BE2C (cell line): ENCODE measurements around the gene SGPL1.
A peak's percentile ranks its signal among the peaks of the same experiment; 100 is the strongest.

Source experiments
- DNase-seq: peaks from one replicate; pipeline ENCODE4 v3.0.0-alpha.2; 2020
- H3K27me3 ChIP-seq: fragments of 250-450 bp; sonication (Bioruptor Pico); 2 replicates; pipeline ENCODE4 v1.5.1; 2020; ENCODE audit warnings: mild to moderate bottlenecking
- H3K36me3 ChIP-seq: fragments of 250-450 bp; sonication (Bioruptor Pico); 2 replicates; pipeline ENCODE4 v1.5.1; 2020; ENCODE audit warnings: mild to moderate bottlenecking
- H3K4me1 ChIP-seq: fragments of 250-450 bp; sonication (Bioruptor Pico); 2 replicates; pipeline ENCODE4 v1.5.1; 2020
- H3K4me3 ChIP-seq: 2 replicates; pipeline ENCODE4 v1.5.1; 2011; ENCODE audit warnings: low read depth, low read length
- H3K9me3 ChIP-seq: fragments of 250-450 bp; sonication (Bioruptor Pico); 2 replicates; pipeline ENCODE4 v1.5.1; 2020
- TF ChIP-seq, protein P1 (sequence below): IDR thresholded peaks from 2 replicates; pipeline ENCODE4 v1.5.1; 2012; ENCODE audit warnings: mild to moderate bottlenecking, low read depth, low read length

SGPL1 gene

DNA sequence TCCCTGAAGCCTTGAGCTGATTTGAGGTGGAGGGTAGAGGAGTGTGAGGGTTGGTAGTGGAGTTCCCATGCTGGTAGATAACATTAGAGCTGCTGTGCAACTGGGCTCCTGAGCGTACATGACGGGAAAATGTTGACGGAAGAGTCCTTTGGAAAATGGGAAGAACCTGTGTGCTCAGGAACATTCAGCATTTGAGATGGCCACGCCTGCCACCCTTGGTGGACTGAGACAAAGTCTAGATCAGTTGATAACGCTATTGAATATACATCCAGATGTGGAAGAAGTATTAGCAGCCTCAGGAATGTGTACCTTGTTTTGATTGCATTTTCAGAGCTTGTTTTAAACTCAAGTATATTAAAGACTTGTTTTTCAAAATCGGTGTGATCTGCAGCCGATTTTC is 56.5 kb downstream of the SGPL1 start:
- H3K9me3 ChIP-seq: no peaks in the 10 kb centered on the region
- no peak overlapping the region for H3K4me3 ChIP-seq
- TF ChIP-seq, protein P1, sequence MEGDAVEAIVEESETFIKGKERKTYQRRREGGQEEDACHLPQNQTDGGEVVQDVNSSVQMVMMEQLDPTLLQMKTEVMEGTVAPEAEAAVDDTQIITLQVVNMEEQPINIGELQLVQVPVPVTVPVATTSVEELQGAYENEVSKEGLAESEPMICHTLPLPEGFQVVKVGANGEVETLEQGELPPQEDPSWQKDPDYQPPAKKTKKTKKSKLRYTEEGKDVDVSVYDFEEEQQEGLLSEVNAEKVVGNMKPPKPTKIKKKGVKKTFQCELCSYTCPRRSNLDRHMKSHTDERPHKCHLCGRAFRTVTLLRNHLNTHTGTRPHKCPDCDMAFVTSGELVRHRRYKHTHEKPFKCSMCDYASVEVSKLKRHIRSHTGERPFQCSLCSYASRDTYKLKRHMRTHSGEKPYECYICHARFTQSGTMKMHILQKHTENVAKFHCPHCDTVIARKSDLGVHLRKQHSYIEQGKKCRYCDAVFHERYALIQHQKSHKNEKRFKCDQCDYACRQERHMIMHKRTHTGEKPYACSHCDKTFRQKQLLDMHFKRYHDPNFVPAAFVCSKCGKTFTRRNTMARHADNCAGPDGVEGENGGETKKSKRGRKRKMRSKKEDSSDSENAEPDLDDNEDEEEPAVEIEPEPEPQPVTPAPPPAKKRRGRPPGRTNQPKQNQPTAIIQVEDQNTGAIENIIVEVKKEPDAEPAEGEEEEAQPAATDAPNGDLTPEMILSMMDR: no peak
- peaks cover 11% of the 10 kb centered on the region for H3K36me3 ChIP-seq
- no peaks in the 10 kb centered on the region for H3K27me3 ChIP-seq
- peaks cover 6% of the 10 kb centered on the region; the same call in 1 of the 2 replicates for H3K4me1 ChIP-seq
- DNase-seq: no peak

- H3K27me3 ChIP-seq: no peaks in the 10 kb centered on the region
- TF ChIP-seq, protein P1: no peak
- H3K9me3 ChIP-seq: no peaks in the 10 kb centered on the region
- peaks cover 11% of the 10 kb centered on the region for H3K36me3 ChIP-seq
- H3K4me1 ChIP-seq: peaks cover 6% of the 10 kb centered on the region; the same call in 1 of the 2 replicates
- H3K4me3 ChIP-seq: no peak overlapping the region
- no peak for DNase-seq
Measured at GRCh38 chr10:70874061-70874460, 58.3 kb downstream of the SGPL1 start.

DNA sequence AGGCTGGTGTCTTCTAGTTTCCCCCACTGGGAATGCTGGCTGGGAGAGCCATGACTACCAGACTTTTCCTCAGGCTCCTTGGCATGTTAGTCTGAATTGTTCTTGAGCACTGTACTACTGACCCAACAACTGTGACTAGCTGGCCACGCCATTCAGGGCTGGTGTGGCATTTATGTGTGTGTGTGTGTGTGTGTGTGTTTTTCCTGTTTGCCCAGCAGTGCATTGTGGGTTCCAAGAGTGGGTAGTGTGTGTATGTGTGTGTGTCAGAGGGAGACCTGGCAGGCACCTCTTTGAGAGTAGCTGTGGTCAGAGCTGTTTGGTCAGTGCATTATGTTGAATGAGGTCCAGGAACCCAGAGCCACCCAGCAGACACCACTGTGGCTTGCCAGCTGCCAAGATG is 63.5 kb downstream of the SGPL1 start:
- H3K36me3 ChIP-seq: peaks cover 20% of the 10 kb centered on the region
- TF ChIP-seq, protein P1: no peak
- H3K4me3 ChIP-seq: no peak overlapping the region
- no peaks in the 10 kb centered on the region for H3K27me3 ChIP-seq
- H3K9me3 ChIP-seq: no peaks in the 10 kb centered on the region
- no peak for DNase-seq
- H3K4me1 ChIP-seq: peaks cover 11% of the 10 kb centered on the region

DNA sequence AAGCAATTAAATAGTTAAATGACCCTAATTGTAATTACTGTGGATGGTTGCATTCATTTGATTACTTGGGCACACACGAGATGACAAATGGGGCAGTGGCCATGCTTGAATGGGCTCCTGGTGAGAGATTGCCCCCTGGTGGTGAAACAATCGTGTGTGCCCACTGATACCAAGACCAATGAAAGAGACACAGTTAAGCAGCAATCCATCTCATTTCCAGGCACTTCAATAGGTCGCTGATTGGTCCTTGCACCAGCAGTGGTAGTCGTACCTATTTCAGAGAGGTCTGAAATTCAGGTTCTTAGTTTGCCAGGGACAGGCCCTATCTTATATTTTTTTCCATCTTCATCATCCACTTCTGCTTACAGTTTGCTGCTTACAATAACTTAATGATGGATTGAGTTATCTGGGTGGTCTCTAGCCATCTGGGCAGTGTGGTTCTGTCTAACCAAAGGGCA is 64.4 kb downstream of the SGPL1 start:
- Histone ChIP-seq H3K9me3 (no peaks in the 10 kb centered on the region), H3K4me1 (peaks cover 11% of the 10 kb centered on the region), H3K27me3 (no peaks in the 10 kb centered on the region), H3K4me3 (no peak overlapping the region), H3K36me3 (peaks cover 22% of the 10 kb centered on the region)
- TF ChIP-seq, protein P1: peak; percentile 95
- DNase-seq: peak; percentile 85

GRCh38 chr10:70884741-70885140 is 69.0 kb downstream of the SGPL1 start:
- H3K4me3 ChIP-seq: no peak overlapping the region
- TF ChIP-seq, protein P1: no peak
- peaks cover 13% of the 10 kb centered on the region for H3K4me1 ChIP-seq
- DNase-seq: no peak
- H3K27me3 ChIP-seq: no peaks in the 10 kb centered on the region
- peaks cover 26% of the 10 kb centered on the region for H3K36me3 ChIP-seq
- no peaks in the 10 kb centered on the region for H3K9me3 ChIP-seq

GRCh38 chr10:70885481-70885880 is 69.7 kb downstream of the SGPL1 start:
- Histone ChIP-seq H3K4me3 (no peak overlapping the region), H3K9me3 (no peaks in the 10 kb centered on the region), H3K4me1 (peaks cover 15% of the 10 kb centered on the region), H3K36me3 (peaks cover 26% of the 10 kb centered on the region), H3K27me3 (no peaks in the 10 kb centered on the region)
- no peak for DNase-seq
- TF ChIP-seq, protein P1: no peak
